Measurements from ENCODE around the gene PIK3R3. TPM values are rescaled to one million over a fixed set of nuclear protein-coding genes. Genes with fewer than 3 reads are reported as not detected.

The PIK3R3 gene
- total RNA-seq, 1 experiment from 2014 or later = 10.4 TPM

DNA sequence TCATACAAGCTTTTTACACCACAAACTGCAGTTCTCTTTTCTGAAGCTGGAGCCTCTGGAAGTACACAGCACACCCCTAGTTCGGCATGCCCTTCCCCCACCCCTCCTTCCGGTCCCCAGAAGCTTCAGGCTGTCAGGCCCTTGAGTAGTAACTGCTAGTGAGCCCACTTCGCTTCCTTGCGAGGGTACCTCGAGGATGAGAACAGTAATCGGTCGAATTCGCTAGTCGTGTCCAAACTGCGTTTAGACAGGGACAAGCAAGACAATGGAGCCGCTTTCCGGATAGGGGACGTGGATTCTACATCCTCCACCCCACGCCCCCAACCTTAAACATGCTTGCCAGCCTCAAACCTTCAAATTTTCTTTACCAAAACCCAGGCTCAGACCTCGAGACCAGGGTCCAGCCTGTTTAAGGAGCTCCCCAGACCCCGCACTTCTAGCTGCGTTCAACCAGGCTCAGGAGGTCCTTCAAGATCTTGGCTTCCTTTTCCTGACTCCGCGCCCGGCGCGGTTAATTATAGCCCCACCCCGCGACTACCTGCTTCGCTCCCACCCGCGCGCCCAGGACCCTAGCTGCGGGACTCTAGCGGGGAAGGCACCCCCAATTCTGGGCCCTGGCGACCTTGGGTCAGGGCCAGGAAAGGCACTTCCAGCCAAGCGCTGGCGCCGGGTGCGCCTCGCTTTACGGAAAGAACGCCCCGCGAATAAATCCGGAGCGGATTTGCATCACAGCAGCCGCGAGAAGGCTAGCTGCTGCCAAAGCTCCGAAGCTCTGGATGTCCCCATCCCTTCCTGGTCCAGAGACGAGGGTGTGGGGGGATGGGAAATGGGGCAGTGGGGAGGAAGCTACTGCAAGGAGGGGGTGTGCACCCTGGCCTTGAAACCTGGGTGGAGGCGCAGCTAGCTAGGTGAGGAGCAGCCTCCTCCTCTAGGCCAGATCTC, 34.4 kb upstream of the PIK3R3 start:
- Histone ChIP-seq H4K20me1 (ENCODE audit: insufficient read depth, low read depth, low read length) (no peaks in the 10 kb centered on the region), H3K4me2 (ENCODE audit: low read depth, low read length, poor library complexity, severe bottlenecking) (peak overlapping the region; percentile 65), H3K4me1 (ENCODE audit: low read length) (peaks cover 25% of the 10 kb centered on the region), H3K4me3 (ENCODE audit: low read length) (peak overlapping the region; percentile 61), H2AFZ (ENCODE audit: low read length) (peak overlapping the region; percentile 23; the same call in 1 of the 2 replicates), H3K9me2 (replicated peaks; ENCODE audit: insufficient read depth, low read length) (no peaks in the 10 kb centered on the region), H3K27me3 (ENCODE audit: low read length) (no peaks in the 10 kb centered on the region; the same call in 1 of the 2 replicates), H3K9ac (ENCODE audit: low read length) (peak overlapping the region; percentile 62), H3K36me3 (ENCODE audit: insufficient read depth, low read length) (no peaks in the 10 kb centered on the region), H3K79me2 (ENCODE audit: low read length) (no peaks in the 10 kb centered on the region), H3K9me3 (ENCODE audit: low read length) (no peaks in the 10 kb centered on the region), H3K27ac (ENCODE audit: low read length) (no peak overlapping the region)
- DNase-seq = peak; percentile 71

DNA sequence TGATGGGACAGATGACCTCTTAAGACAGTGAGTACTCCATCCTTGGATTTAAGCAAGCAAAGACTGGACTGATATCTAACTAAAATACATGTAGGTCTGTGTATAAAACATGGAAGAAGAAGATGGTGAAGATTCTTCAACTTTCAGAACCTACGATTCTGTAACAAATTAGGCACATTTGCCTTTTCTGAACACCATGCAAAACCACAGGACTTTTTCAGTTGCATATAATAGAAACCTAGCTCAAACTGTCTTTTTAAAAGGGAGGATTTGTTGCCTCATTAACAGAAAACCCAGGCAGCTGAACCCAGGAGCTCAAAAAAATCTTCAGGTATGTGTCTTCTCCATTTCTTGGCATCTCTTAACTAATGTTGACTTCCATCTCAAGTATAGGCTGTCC, 27.8 kb upstream of the PIK3R3 start:
- H3K9me3 ChIP-seq (ENCODE audit: low read length) = no peaks in the 10 kb centered on the region
- peak overlapping the region; percentile 72; the same call in 1 of the 2 replicates for H2AFZ ChIP-seq (ENCODE audit: low read length)

DNA sequence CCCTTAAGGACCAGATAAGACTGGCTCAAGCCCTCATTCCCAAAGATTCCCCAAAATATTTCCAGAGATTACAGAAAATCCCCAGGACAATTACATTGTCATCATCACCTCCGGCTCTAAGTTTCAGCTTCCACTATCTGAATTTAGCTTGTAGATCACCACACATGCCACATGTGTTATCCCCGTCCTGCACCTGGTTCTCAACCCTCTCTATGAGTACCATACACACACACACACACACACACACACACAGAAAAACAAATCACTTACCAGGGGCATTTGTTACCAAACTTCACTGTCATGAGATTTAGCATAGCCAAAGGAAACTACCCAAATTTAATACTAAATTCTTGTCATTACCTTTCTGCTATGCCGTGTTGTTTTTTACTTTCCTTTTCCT, 27.1 kb upstream of the PIK3R3 start:
- Histone ChIP-seq H3K27ac (ENCODE audit: low read length) (no peak overlapping the region), H3K4me3 (ENCODE audit: low read length) (0 out of 2 replicates have a peak overlapping the region, but pooled peaks have one; percentile 24)

More for the DNA sequence above, 27.8 kb upstream of the PIK3R3 start:
- Histone ChIP-seq H3K79me2 (ENCODE audit: low read length) (no peaks in the 10 kb centered on the region), H3K27ac (ENCODE audit: low read length) (no peak overlapping the region), H3K4me3 (ENCODE audit: low read length) (no peak overlapping the region), H3K9me2 (replicated peaks; ENCODE audit: insufficient read depth, low read length) (no peaks in the 10 kb centered on the region), H3K36me3 (ENCODE audit: insufficient read depth, low read length) (no peaks in the 10 kb centered on the region), H3K4me2 (ENCODE audit: low read depth, low read length, poor library complexity, severe bottlenecking) (peak overlapping the region; percentile 49), H3K9ac (ENCODE audit: low read length) (no peak overlapping the region), H3K27me3 (ENCODE audit: low read length) (no peaks in the 10 kb centered on the region), H3K4me1 (ENCODE audit: low read length) (peaks cover 19% of the 10 kb centered on the region), H4K20me1 (ENCODE audit: insufficient read depth, low read depth, low read length) (no peaks in the 10 kb centered on the region)
- DNase-seq = no peak

DNA sequence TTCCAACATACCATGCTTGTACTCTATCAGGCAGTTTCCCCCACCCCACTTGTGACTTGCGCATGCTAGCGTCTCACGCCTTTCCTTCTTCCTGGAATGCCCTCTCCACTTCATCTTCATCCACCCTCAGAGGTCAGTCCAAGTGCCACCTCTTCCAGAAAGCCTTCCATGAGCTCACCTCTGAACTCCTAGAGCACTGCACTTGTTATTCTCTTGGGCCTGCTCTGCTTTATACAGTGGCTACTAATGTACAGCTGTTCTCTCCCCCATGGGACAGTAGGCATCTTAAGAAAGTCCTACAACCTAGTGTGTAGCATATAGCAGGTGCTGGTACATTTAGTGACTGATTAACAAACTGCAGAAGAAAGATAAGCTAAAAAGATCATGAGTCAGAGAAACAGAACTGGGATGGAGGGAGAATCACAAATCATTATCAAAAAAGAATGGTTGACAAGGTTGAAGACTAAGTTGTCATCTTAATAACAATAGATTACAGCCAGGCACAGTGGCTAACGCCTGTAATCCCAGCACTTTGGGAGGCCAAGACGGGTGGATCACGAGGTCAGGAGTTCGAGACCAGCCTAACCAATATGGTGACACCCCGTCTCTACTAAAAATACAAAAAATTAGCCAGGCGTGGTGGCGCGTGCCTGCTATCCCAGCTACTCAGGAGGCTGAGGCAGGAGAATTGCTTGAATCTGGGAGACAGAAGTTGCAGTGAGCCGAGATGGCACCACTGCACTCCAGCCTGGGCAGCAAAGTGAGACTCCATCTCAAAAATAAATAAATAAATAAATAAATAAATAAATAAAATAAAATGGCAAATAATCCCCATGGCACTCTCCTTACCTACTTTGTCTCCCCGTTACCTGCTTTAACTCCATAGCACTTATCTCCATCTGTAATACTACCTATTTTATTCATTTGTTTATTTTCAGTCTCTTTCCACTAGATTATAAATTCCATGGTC, 26.2 kb upstream of the PIK3R3 start:
- H3K79me2 ChIP-seq (ENCODE audit: low read length) = no peaks in the 10 kb centered on the region
- no peak overlapping the region for H3K27ac ChIP-seq (ENCODE audit: low read length)
- no peaks in the 10 kb centered on the region for H3K36me3 ChIP-seq (ENCODE audit: insufficient read depth, low read length)
- no peak overlapping the region for H2AFZ ChIP-seq (ENCODE audit: low read length)
- DNase-seq = no peak
- no peaks in the 10 kb centered on the region for H3K9me3 ChIP-seq (ENCODE audit: low read length)
- no peaks in the 10 kb centered on the region for H3K27me3 ChIP-seq (ENCODE audit: low read length)
- no peaks in the 10 kb centered on the region for H3K9me2 ChIP-seq (replicated peaks; ENCODE audit: insufficient read depth, low read length)
- H3K4me1 ChIP-seq (ENCODE audit: low read length) = peaks cover 19% of the 10 kb centered on the region
- H3K9ac ChIP-seq (ENCODE audit: low read length) = no peak overlapping the region
- peak overlapping the region; percentile 49 for H3K4me2 ChIP-seq (ENCODE audit: low read depth, low read length, poor library complexity, severe bottlenecking)
- H4K20me1 ChIP-seq (ENCODE audit: insufficient read depth, low read depth, low read length) = no peaks in the 10 kb centered on the region
- H3K4me3 ChIP-seq (ENCODE audit: low read length) = no peak overlapping the region

More for the DNA sequence above, 27.1 kb upstream of the PIK3R3 start:
- Histone ChIP-seq H2AFZ (ENCODE audit: low read length) (peak overlapping the region; percentile 72), H3K79me2 (ENCODE audit: low read length) (no peaks in the 10 kb centered on the region), H3K27me3 (ENCODE audit: low read length) (no peaks in the 10 kb centered on the region), H3K4me1 (ENCODE audit: low read length) (peaks cover 19% of the 10 kb centered on the region), H3K36me3 (ENCODE audit: insufficient read depth, low read length) (no peaks in the 10 kb centered on the region), H3K9me2 (replicated peaks; ENCODE audit: insufficient read depth, low read length) (no peaks in the 10 kb centered on the region), H3K9me3 (ENCODE audit: low read length) (no peaks in the 10 kb centered on the region), H4K20me1 (ENCODE audit: insufficient read depth, low read depth, low read length) (no peaks in the 10 kb centered on the region), H3K9ac (ENCODE audit: low read length) (peak overlapping the region; percentile 4; the same call in 1 of the 2 replicates), H3K4me2 (ENCODE audit: low read depth, low read length, poor library complexity, severe bottlenecking) (peak overlapping the region; percentile 49)
- no peak for DNase-seq

DNA sequence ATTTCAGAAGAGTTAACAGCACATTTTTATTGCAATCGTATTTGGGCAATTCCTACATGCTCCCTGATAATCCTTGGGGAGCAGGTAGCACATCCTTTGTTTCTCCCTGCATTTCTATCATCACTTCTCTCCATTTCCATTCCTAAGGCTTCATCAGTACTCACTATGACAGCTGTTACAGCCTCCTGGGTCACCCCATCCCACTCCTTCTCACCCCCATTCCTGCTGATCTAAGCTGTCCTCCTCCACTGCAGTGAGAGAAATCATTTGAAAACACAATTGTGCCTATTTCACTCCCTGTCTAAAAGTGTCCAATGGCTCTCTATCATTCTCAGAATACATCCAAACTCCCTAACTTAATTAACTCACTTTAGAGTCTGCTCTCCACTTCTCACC, 25.5 kb upstream of the PIK3R3 start:
- no peak overlapping the region for H3K4me2 ChIP-seq (ENCODE audit: low read depth, low read length, poor library complexity, severe bottlenecking)
- no peaks in the 10 kb centered on the region for H4K20me1 ChIP-seq (ENCODE audit: insufficient read depth, low read depth, low read length)
- H3K27me3 ChIP-seq (ENCODE audit: low read length) = no peaks in the 10 kb centered on the region
- H3K9me3 ChIP-seq (ENCODE audit: low read length) = no peaks in the 10 kb centered on the region
- H3K9ac ChIP-seq (ENCODE audit: low read length) = no peak overlapping the region
- H3K4me3 ChIP-seq (ENCODE audit: low read length) = no peak overlapping the region
- H3K79me2 ChIP-seq (ENCODE audit: low read length) = no peaks in the 10 kb centered on the region
- H3K9me2 ChIP-seq (replicated peaks; ENCODE audit: insufficient read depth, low read length) = no peaks in the 10 kb centered on the region
- H3K27ac ChIP-seq (ENCODE audit: low read length) = no peak overlapping the region
- H3K36me3 ChIP-seq (ENCODE audit: insufficient read depth, low read length) = no peaks in the 10 kb centered on the region
- H2AFZ ChIP-seq (ENCODE audit: low read length) = no peak overlapping the region
- no peak for DNase-seq
- peaks cover 19% of the 10 kb centered on the region for H3K4me1 ChIP-seq (ENCODE audit: low read length)

DNA sequence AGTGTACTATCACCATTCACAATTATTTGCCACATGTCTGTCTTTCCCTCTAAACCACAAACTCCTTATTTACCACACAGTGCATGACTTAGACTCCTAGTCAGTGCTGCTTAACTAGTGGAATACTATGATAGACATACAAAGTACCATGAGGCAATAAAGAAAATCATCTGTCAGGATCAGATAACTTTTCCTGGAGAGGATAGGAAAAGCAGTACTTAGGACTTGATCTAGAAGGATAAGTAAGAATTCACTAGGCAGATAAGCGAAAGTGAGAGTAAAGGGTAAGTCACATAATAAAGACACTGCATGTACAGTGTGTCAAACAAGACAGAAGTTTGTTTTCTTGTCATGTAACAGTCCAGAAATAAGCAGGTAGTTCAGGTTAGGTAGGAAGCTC, 21.3 kb upstream of the PIK3R3 start:
- H4K20me1 ChIP-seq (ENCODE audit: insufficient read depth, low read depth, low read length) = no peaks in the 10 kb centered on the region
- H3K9ac ChIP-seq (ENCODE audit: low read length) = no peak overlapping the region
- H3K4me1 ChIP-seq (ENCODE audit: low read length) = peaks cover 5% of the 10 kb centered on the region
- no peaks in the 10 kb centered on the region for H3K27me3 ChIP-seq (ENCODE audit: low read length)
- no peak overlapping the region for H3K4me3 ChIP-seq (ENCODE audit: low read length)
- DNase-seq = no peak
- no peaks in the 10 kb centered on the region for H3K9me3 ChIP-seq (ENCODE audit: low read length)
- no peaks in the 10 kb centered on the region for H3K9me2 ChIP-seq (replicated peaks; ENCODE audit: insufficient read depth, low read length)
- H3K4me2 ChIP-seq (ENCODE audit: low read depth, low read length, poor library complexity, severe bottlenecking) = no peak overlapping the region
- H3K27ac ChIP-seq (ENCODE audit: low read length) = no peak overlapping the region
- no peaks in the 10 kb centered on the region for H3K36me3 ChIP-seq (ENCODE audit: insufficient read depth, low read length)
- H3K79me2 ChIP-seq (ENCODE audit: low read length) = no peaks in the 10 kb centered on the region
- H2AFZ ChIP-seq (ENCODE audit: low read length) = no peak overlapping the region

DNA sequence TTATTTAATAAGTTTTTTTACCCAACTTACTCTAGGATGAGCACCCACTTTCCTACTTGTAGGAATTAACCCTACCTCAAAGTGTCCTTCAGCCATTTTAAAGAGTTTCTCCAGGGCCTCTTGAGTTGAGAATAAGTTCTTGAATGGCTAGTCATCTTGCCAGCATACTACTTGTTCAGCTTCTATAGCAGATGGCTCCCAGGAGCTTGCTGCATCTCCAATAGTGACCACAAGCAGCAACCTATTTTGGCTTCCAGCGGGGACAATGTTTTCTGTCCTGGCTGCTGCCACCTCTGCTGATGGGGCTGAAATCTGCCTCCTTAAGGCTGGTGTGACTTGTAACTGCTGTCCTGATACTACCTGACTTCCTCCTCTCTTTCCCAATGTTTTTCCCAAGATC, 20.8 kb upstream of the PIK3R3 start:
- Histone ChIP-seq H3K36me3 (ENCODE audit: insufficient read depth, low read length) (no peaks in the 10 kb centered on the region), H3K4me3 (ENCODE audit: low read length) (no peak overlapping the region), H3K27me3 (ENCODE audit: low read length) (no peaks in the 10 kb centered on the region), H2AFZ (ENCODE audit: low read length) (no peak overlapping the region), H3K9me2 (replicated peaks; ENCODE audit: insufficient read depth, low read length) (no peaks in the 10 kb centered on the region), H3K9me3 (ENCODE audit: low read length) (no peaks in the 10 kb centered on the region), H3K27ac (ENCODE audit: low read length) (no peak overlapping the region), H3K4me1 (ENCODE audit: low read length) (peaks cover 7% of the 10 kb centered on the region), H4K20me1 (ENCODE audit: insufficient read depth, low read depth, low read length) (no peaks in the 10 kb centered on the region), H3K4me2 (ENCODE audit: low read depth, low read length, poor library complexity, severe bottlenecking) (no peak overlapping the region), H3K9ac (ENCODE audit: low read length) (no peak overlapping the region), H3K79me2 (ENCODE audit: low read length) (no peaks in the 10 kb centered on the region)
- DNase-seq = no peak

DNA sequence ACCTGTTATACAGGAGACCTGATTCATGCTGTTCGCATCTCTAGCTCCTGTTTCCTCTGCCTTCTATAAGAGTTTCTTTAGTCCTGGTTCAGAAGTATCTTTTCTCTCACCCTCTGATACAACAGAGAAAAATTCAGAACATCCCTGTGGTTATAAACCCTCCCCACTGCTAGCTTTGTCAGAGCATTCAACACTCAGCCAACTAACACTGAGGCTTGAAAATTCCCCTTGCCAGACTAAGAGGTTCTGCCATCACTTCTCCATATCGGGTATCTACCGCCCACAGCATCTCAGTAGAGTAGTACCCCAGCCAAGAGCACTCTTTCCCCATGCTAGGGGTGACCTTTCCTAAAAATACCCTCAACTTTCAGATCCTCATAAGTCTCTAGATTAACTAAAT, 19.6 kb upstream of the PIK3R3 start:
- Histone ChIP-seq H3K4me1 (ENCODE audit: low read length) (peaks cover 8% of the 10 kb centered on the region), H3K4me2 (ENCODE audit: low read depth, low read length, poor library complexity, severe bottlenecking) (no peak overlapping the region)

More for the DNA sequence above, 19.6 kb upstream of the PIK3R3 start:
- H3K36me3 ChIP-seq (ENCODE audit: insufficient read depth, low read length) = no peaks in the 10 kb centered on the region
- no peaks in the 10 kb centered on the region for H3K79me2 ChIP-seq (ENCODE audit: low read length)
- no peak overlapping the region for H3K9ac ChIP-seq (ENCODE audit: low read length)
- no peak overlapping the region for H3K27ac ChIP-seq (ENCODE audit: low read length)
- H3K27me3 ChIP-seq (ENCODE audit: low read length) = no peaks in the 10 kb centered on the region
- DNase-seq = no peak
- H2AFZ ChIP-seq (ENCODE audit: low read length) = no peak overlapping the region
- H3K9me2 ChIP-seq (replicated peaks; ENCODE audit: insufficient read depth, low read length) = no peaks in the 10 kb centered on the region
- no peaks in the 10 kb centered on the region for H4K20me1 ChIP-seq (ENCODE audit: insufficient read depth, low read depth, low read length)
- no peak overlapping the region for H3K4me3 ChIP-seq (ENCODE audit: low read length)
- H3K9me3 ChIP-seq (ENCODE audit: low read length) = no peaks in the 10 kb centered on the region
